HG03575 (cell line): ENCODE data around the gene MRPL38.

Experiments
- ATAC-seq: cut with Tn5 transposase; IDR thresholded peaks from one replicate; pipeline ENCODE4 v1.9.1; 2021; ENCODE audit not compliant: unreplicated experiment, insufficient number of reproducible peaks, low FRiP score; ENCODE audit errors: extremely low read depth

The MRPL38 gene

GRCh38 chr17:75904749-75905521 lies at the start of gene MRPL38:
Gene MRPL38, minus strand, starts transcription at chr17:75904884. Its CDS starts 9 bp downstream, at chr17:75904875.
- ATAC-seq, result no peak

GRCh38 chr17:75950855-75951554 lies 46.3 kb upstream of the MRPL38 start:
- ATAC-seq, result no peak

DNA sequence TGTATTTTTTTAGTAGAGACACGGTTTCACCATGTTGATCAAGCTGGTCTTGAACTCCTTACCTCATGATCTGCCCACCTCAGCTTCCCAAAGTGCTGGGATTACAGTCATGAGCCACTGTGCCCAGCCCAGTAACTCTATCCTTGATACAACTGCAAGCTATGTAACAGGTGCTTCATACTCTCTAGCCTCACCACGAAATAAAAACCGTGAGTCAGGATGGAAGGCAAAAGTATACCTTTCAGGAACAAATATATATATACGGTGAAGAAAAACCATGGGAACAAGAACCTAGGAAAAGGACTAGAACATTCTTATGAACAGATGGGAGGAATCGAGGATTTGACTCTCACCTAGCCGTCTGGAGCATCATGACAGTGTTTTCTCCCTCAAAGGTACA lies 45.7 kb upstream of the MRPL38 start:
- ATAC-seq, result no peak

DNA sequence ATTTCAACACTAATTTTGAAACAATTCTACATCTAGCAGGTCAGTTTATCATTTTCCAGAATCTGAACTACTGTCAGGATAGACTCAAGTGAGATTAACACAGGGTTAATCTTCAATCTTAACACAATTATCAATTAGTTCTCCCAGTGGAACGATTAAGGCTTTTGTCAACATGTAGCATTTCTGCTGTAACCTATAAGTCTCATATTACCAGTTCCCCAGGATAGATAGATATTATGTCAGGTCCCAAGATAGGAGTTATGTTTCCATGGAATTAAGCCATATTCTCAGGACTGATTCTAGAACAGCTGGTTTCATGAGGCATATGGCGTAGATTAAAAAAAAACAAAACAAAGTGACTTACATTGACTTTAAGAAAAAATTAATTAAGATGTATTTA lies 40.5 kb upstream of the MRPL38 start:
- ATAC-seq, result no peak

- no peak for ATAC-seq
Observed at GRCh38 chr17:75943491-75943890, 38.8 kb upstream of the MRPL38 start.

DNA sequence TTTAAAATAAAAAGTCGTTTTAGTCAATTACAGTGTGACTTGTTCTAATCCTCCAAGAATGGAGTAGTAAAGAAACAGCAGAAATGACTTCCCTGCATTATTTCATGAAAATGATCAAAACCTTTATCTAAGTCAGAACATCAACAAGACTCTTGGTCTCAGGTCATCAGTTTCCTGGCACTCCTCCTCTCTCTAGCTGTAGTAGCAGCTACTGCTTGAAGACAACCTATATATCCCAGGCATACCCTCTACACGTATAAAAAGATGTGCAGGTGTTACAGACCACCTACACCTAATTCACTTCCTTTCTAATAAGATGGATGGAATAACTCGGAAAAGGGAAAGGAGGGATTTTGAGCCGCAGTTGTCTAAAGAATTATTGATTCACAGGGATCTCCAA lies 37.8 kb upstream of the MRPL38 start:
- no peak for ATAC-seq

- no peak for ATAC-seq
Observed at GRCh38 chr17:75941442-75941819, 36.7 kb upstream of the MRPL38 start.

DNA sequence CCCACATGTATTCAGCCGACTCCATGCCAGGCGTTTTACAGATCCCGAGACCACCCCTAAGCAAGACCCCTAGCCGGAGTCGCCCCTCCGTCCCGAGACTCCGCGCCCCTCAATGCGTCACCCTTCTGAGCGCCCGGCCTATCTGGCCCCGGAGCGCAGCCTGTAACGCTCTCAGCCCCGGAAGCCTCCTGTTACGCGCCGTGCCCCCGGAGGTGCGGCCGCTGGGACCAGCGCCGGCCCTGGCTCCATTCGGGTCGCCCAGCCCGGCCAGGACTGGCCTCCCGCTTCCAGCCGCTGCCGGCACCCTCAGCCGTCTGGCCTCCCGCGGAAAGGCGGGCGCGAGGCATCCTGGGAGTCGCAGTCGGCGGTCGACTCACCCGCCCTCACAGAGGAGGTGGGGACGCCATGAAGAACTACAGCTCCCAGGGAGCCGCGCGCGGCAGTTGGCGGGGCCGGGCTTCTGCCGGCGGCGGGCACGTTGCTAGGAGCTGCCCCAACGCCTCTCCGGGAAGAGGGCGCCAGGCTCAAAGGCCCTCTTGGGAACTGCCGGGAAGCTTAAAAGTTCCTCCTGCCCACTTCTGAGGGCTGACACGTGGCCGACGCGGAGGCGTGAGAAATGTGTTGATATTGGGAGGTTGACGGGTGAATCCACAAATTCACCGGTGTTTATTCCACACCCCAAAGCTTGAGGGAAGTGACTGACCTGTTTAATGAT lies 36.2 kb upstream of the MRPL38 start, which contains the start of gene FBF1:
Gene FBF1 (minus strand): TSS at position 316 of the 715 bp plus-strand sequence. CDS start 2,893 bp downstream, outside the sequence.
- ATAC-seq, result no peak

GRCh38 chr17:75937652-75938051 lies 33.0 kb upstream of the MRPL38 start:
- no peak for ATAC-seq

- ATAC-seq, result no peak
Observed at GRCh38 chr17:75933808-75934207, 29.1 kb upstream of the MRPL38 start.

GRCh38 chr17:75932852-75933251 lies 28.2 kb upstream of the MRPL38 start:
- ATAC-seq, result no peak

GRCh38 chr17:75931062-75931461 lies 26.4 kb upstream of the MRPL38 start:
- no peak for ATAC-seq

- ATAC-seq, result no peak
Observed at GRCh38 chr17:75927286-75927922, 22.7 kb upstream of the MRPL38 start.

GRCh38 chr17:75926456-75926855 lies 21.8 kb upstream of the MRPL38 start:
- no peak for ATAC-seq

DNA sequence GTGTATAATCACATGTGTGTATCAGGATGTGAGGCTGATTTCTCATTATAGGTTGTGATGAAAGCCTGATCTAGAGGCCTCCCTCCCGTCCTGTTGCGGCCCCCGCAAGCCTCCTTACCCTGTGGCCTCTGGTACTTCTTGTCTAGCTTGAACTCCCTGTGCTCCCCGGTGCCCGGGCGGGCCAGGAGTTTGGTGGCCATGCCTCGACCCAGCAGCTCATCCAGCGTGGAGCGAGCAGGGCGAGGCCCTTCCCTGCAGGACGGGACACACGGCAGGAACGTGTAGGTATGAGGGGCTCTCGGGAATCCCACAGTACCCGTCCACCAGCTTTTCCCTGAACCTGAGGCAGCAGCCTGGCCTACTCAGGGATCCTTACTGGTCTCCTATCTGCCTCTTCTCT lies 21.2 kb upstream of the MRPL38 start:
- no peak for ATAC-seq

GRCh38 chr17:75925103-75925502 lies 20.4 kb upstream of the MRPL38 start:
- ATAC-seq, result no peak

GRCh38 chr17:75922963-75923874 lies 18.5 kb upstream of the MRPL38 start:
- no peak for ATAC-seq

DNA sequence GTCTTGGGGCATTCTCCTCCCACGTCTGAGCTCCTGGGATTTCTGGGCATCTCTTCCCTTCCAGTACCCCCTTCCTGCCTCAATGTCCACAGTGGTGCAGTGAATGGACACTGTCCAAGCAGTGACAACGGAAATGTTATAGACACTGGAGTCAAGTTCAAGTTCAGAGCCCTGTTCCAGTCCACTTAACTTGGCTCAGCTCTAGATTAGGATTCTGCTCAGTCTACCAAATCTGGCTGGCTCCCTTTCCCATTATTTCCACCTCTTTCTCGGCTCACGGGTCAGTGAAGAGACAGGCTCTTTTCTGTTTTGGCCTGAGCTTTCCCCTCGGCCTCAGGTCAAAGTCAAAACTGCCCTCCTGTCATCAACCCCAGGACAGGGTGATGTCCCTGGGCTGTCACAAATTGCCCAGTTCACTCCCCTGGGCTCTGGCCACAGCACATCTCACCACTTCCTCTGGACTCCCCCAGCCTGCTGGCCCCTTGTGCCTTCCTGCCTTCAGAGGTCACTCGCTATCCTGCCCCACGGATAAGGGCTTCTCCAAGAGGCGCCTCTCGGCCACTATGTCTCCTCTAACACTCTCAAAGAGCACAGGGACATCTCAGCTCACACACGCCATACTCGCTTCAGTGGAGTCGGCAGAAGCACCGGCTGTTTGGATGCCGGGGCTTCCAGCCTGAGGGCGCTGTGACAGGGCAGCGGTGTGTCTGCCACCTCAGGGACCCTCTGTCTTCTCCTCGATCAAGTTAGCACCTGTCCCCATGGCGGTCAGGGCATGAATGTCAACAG lies 17.7 kb upstream of the MRPL38 start:
- ATAC-seq, result no peak
